Right cardiac atrium (tissue), 5 donors: Measurements from ENCODE around the gene PYCARD. TPM values are rescaled to one million over a fixed set of nuclear protein-coding genes. Genes with fewer than 3 reads are reported as not detected.

Experiments used
- ATAC-seq, 2 donors: fragments of 200-7000 bp; cut with Tn5 transposase; one replicate each; pipeline versions ENCODE4 v1.8.0 to v1.9.1; 2020; ENCODE audit warnings: moderate library complexity in 2 of 2, mild to moderate bottlenecking in 1 of 2
- DNase-seq, 3 donors: peaks; one replicate each; pipeline ENCODE4 v3.0.0-alpha.2; 2020
- H3K27ac ChIP-seq: one replicate; pipeline ENCODE4 v1.5.1; 2013; ENCODE audit warnings: mild to moderate bottlenecking, low read length, control low read depth, moderate library complexity
- H3K27me3 ChIP-seq: one replicate; pipeline ENCODE4 v1.6.1; 2013; ENCODE audit not compliant: control insufficient read depth, insufficient read depth
- H3K4me1 ChIP-seq: one replicate; pipeline ENCODE4 v1.6.1; 2013; ENCODE audit warnings: low read length; ENCODE audit not compliant: control insufficient read depth, insufficient read depth
- H3K4me3 ChIP-seq: one replicate; pipeline ENCODE4 v1.5.1; 2013; ENCODE audit warnings: low read length, control low read depth
- H3K9me3 ChIP-seq: one replicate; pipeline ENCODE4 v1.6.1; 2013; ENCODE audit warnings: low read length; ENCODE audit not compliant: control insufficient read depth
- WGBS: extraction: QIAGEN DNeasy Blood & Tissue Kit; methylation state at CpG from one replicate; pipeline ENCODE4 v1.1.7; 2013; 5-methylcytosine and 5-hydroxymethylcytosine counted together
- intact Hi-C, 4 donors: fragments of 100-400 bp; cut with DNase I; formaldehyde crosslinking; loops; one replicate each; pipeline versions ENCODE4 v1.11.0 to v1.14.0; 2022 to 2023
- polyA plus RNA-seq: library from polyadenylated mRNA; stranded (reverse); fragments of 200-250 nt; gene quantifications from one replicate; pipeline ENCODE4 v1.2.3, GENCODE V29; 2013
- total RNA-seq, 4 donors: library from RNA; stranded (reverse); fragmentation: NEBNext Ultra II Directional; extraction: Animal tissue kit (Norgen Biotek cat#: 25700); gene quantifications; one replicate each; pipeline ENCODE4 v1.2.1, GENCODE V29; 2021
- donor health status: healthy with polysubstance abuse.
- donor health status: DM: no; HTN: yes; CAD: no.
- donor health status: DM: no; HTN: no; CAD: no.
- donor health status: DM: no; HTN: yes; CAD: no; lungs with severe emphysema.
- donor health status: DM: yes; HTN: yes; CAD: no.

The PYCARD gene
- total and polyA plus RNA-seq, 5 donors: 6.6 to 13.2 (median 8.0) TPM

DNA sequence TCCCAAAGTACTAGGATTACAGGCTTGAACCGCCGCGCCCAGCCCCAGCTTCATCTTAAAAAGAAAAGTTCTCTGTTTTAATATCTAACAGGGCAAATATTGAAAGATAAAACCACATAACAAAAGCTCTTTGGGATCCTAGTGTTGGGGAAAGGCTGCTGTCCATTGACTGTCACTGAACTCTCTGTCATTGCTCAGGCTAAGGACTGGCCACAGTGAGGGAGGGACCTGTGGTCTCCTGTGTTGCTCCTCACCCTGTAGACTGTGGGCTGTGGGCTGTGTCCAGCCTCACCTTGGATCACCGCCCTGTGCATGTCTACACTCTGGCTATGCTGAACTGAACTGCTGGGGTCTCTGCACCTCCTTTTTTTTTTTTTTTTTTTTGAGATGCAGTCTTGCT, 25.6 kb upstream of the PYCARD start:
- Histone ChIP-seq H3K27ac (no peak overlapping the region), H3K27me3 (no peaks in the 10 kb centered on the region), H3K9me3 (no peaks in the 10 kb centered on the region), H3K4me3 (no peak overlapping the region), H3K4me1 (peaks cover 3% of the 10 kb centered on the region)
- ATAC-seq (no peak), DNase-seq (no peak)
- WGBS: over 99% methylated on average over 4 of the region's 4 CpGs
- intact Hi-C loops: no loop called here

DNA sequence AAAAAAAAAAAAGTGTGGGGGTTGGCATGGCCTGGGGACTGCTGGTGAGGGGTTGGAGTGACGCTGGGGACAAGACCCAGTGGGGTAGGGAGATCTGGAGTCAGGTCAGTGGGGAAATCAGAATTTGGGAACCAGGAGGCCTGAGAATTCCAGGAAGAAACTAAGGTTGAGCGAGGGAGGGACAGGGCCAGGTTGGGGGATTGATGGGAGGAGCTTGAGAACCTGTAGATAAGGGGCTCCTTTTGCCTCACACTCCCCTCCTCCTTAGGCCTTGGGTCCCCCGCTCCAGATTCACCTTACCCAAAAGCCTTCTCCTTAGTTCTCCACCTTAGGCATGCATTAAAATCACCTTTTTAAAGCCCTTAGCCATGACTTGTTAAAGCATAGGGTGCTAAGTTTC, 22.6 kb upstream of the PYCARD start:
- intact Hi-C loops: no loop called here

DNA sequence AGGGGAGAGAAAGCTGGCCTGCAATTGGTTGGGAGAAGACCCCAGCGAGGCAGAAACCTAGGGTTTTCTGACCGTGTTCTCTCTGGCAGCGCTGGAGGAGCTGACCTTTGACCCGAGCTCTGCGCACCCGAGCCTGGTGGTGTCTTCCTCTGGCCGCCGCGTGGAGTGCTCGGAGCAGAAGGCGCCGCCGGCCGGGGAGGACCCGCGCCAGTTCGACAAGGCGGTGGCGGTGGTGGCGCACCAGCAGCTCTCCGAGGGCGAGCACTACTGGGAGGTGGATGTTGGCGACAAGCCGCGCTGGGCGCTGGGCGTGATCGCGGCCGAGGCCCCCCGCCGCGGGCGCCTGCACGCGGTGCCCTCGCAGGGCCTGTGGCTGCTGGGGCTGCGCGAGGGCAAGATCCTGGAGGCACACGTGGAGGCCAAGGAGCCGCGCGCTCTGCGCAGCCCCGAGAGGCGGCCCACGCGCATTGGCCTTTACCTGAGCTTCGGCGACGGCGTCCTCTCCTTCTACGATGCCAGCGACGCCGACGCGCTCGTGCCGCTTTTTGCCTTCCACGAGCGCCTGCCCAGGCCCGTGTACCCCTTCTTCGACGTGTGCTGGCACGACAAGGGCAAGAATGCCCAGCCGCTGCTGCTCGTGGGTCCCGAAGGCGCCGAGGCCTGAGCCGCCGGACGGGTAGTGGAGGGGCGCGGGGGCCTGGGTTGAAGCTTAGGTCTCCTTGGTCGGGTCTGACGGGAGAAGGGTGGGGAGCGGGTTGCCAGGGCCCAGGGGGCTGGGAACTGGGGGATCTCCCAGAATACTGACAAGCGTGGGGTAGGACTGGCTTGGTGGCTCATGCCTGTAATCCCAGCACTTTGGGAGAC, 21.8 kb upstream of the PYCARD start:
- no peak overlapping the region for H3K27ac ChIP-seq
- intact Hi-C loops: no loop called here
- 71% methylated on average over 80 of the region's 80 CpGs for WGBS

More for the DNA sequence above, 22.6 kb upstream of the PYCARD start:
- no peak overlapping the region for H3K4me3 ChIP-seq
- H3K27ac ChIP-seq: no peak overlapping the region
- 97% methylated on average over 3 of the region's 3 CpGs for WGBS
- ATAC-seq: no peak
- no peak for DNase-seq
- no peaks in the 10 kb centered on the region for H3K9me3 ChIP-seq
- H3K4me1 ChIP-seq: peaks cover 3% of the 10 kb centered on the region
- H3K27me3 ChIP-seq: no peaks in the 10 kb centered on the region

DNA sequence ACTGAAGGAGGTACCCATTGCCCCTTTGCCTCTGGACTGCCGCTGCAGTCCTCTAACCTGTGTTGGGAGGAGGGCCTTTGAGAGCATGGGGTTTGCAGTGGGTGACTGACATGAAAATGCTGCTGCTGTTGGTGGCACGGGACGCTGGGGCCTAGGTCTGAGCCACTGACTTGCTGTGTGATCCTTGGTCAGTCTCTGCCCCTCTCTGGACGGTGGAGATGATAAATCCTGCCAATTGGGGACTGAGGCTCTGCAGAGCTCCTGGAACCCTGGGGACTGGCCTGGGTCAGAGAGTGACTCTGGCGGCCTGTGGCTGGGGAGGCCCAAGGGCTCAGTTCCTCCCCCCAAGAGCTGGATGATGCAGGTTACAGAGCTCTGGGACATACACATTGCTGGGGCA, 20.5 kb upstream of the PYCARD start:
- no peak overlapping the region for H3K27ac ChIP-seq
- no peak overlapping the region for H3K4me3 ChIP-seq
- H3K4me1 ChIP-seq: no peaks in the 10 kb centered on the region
- 90% methylated on average over 5 of the region's 5 CpGs for WGBS
- no peaks in the 10 kb centered on the region for H3K9me3 ChIP-seq
- intact Hi-C loops: no loop called here
- DNase-seq (no peak), ATAC-seq (no peak)
- no peaks in the 10 kb centered on the region for H3K27me3 ChIP-seq

More for the DNA sequence above, 21.8 kb upstream of the PYCARD start:
- no peak for DNase-seq
- H3K27me3 ChIP-seq: no peaks in the 10 kb centered on the region
- no peak for ATAC-seq
- peaks cover 3% of the 10 kb centered on the region for H3K4me1 ChIP-seq
- no peak overlapping the region for H3K4me3 ChIP-seq
- H3K9me3 ChIP-seq: no peaks in the 10 kb centered on the region

DNA sequence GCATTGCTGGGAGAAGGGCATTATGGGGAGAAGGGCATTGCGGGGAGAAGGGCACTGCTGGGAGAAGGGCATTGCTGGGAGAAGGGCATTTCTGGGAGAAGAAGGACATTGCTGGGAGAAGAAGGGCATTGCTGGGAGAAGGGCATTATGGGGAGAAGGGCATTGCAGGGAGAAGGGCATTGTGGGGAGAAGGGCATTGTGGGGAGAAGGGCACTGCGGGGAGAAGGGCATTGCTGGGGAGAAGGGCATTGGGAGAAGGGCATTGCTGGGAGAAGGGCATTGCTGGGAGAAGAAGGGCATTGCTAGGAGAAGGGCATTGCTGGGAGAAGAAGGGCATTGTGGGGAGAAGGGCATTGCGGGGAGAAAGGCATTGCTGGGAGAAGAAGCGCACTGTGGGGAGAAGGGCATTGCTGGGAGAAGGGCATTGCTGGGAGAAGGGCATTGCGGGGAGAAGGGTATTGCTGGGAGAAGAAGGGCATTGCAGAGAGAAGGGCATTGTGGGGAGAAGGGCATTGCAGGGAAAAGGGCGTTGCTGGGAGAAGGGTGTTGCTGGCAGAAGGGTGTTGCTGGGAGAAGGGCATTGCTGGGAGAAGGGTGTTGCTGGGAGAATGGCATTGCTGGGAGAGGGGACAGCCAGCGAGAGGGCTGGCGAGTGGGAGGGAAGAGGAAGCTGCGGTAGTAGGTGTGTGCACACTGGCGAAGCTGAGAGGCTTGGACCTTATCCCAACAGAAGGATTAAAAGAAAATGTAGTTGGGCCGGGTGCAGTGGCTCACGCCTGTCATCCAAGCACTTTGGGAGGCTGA, 19.0 kb upstream of the PYCARD start:
- Histone ChIP-seq H3K27me3 (no peaks in the 10 kb centered on the region), H3K4me1 (peaks cover 5% of the 10 kb centered on the region), H3K9me3 (no peaks in the 10 kb centered on the region), H3K27ac (no peak overlapping the region), H3K4me3 (no peak overlapping the region)
- intact Hi-C loops: no loop called here
- 71% methylated on average over 12 of the region's 12 CpGs for WGBS
- DNase-seq (no peak), ATAC-seq (no peak)

DNA sequence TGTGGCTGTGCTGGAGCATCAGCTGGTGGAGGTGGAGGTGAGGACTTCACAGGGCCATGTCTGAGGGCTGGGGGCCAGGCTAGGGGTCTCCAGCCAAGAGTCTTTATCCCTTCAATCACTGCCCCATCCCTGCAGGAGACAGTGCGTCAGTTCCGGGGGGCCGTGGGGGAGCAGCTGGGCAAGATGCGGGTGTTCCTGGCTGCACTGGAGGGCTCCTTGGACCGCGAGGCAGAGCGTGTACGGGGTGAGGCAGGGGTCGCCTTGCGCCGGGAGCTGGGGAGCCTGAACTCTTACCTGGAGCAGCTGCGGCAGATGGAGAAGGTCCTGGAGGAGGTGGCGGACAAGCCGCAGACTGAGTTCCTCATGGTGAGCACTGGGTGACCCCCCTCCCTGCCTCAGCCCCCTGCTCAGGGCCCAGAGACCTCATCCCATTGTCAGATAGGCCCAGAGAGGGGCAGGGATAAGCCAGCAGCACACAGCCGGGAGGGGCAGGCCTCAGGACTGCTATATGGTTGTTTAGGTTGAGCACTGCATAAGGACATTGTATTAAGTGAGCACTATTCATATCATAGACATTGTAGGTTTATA, 16.7 kb upstream of the PYCARD start:
- 89% methylated on average over 15 of the region's 15 CpGs for WGBS
- H3K27me3 ChIP-seq: no peaks in the 10 kb centered on the region
- H3K4me3 ChIP-seq: no peak overlapping the region
- no peaks in the 10 kb centered on the region for H3K9me3 ChIP-seq
- ATAC-seq (no peak), DNase-seq (no peak)
- H3K27ac ChIP-seq: no peak overlapping the region
- intact Hi-C loops: no loop called here
- H3K4me1 ChIP-seq: peaks cover 5% of the 10 kb centered on the region

DNA sequence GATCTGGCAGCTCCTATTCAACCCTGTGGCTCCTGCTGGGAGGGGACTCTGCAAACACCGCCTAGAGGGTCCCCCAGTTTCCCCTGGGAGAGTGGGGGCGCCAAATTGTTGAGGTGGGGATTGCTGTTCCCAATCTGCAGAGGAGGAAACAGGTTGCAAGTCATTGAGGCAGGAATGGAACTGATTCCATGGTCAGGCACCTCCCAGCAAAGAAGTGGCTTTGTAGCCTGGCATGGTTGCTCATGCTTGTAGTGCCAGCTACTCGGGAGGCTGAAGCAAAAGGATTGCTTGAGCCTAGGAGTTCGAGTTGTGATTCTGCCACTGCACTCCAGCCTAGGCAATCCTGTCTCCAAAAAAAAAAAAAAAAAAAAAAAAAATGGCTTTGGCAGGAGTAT, 14.6 kb upstream of the PYCARD start:
- Histone ChIP-seq H3K27me3 (no peaks in the 10 kb centered on the region), H3K9me3 (no peaks in the 10 kb centered on the region), H3K4me1 (peaks cover 5% of the 10 kb centered on the region), H3K4me3 (no peak overlapping the region), H3K27ac (no peak overlapping the region)
- ATAC-seq: no peak
- WGBS: 30% methylated on average over 4 of the region's 4 CpGs
- intact Hi-C loops: no loop called here
- DNase-seq: no peak

DNA sequence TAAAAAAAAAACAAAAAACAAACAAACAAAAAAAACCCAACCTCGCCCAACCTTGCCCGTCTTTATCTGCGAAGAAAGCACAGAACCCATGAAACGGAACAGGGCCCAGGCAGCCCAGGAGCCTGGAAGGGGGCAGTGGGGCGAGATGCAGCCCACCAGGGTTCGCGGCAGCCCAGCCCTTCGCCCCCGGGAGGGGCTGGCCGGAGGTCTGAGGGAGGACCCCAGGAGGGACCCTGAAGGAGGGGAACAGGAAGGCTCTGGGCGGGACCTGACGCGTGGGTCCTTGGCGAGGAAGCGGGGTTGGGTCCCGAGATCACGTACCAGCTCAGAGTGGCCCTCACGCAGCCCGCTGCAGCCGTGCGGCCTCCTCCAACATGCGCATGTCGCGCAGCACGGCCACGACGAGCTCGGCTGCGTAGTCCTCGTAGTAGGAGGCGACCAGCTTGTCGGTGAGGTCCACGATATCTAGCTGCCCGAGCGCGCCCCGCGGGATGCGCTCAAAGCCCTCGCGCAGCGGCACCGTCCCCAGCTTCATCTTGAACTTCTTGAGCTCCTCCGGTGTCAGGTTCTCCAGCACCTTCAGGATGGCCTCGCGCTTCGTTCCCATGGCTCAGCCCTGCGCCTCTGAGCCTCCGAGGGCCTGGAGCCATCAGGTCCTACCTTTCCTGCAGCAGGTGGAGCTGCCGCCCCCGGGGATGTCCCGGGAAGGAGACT, 14.0 kb upstream of the PYCARD start, which contains the start of gene PYDC1:
PYDC1 (minus strand) TSS at position 714 of the 714 bp plus-strand sequence; CDS start at position 607, 107 bp downstream.
- ATAC-seq (peak in 1 of 2 donors; percentile 12), DNase-seq (peak in 1 of 3 donors; percentile 66)
- Histone ChIP-seq H3K4me3 (no peak within 1 kb of the TSS), H3K9me3 (no peaks in the 10 kb centered on the region), H3K27me3 (no peaks in the 10 kb centered on the region), H3K27ac (no peak within 1 kb of the TSS), H3K4me1 (peaks cover 5% of the 10 kb centered on the region)
- 4% methylated on average over 52 of the region's 52 CpGs for WGBS
- intact Hi-C loops: no loop called here

DNA sequence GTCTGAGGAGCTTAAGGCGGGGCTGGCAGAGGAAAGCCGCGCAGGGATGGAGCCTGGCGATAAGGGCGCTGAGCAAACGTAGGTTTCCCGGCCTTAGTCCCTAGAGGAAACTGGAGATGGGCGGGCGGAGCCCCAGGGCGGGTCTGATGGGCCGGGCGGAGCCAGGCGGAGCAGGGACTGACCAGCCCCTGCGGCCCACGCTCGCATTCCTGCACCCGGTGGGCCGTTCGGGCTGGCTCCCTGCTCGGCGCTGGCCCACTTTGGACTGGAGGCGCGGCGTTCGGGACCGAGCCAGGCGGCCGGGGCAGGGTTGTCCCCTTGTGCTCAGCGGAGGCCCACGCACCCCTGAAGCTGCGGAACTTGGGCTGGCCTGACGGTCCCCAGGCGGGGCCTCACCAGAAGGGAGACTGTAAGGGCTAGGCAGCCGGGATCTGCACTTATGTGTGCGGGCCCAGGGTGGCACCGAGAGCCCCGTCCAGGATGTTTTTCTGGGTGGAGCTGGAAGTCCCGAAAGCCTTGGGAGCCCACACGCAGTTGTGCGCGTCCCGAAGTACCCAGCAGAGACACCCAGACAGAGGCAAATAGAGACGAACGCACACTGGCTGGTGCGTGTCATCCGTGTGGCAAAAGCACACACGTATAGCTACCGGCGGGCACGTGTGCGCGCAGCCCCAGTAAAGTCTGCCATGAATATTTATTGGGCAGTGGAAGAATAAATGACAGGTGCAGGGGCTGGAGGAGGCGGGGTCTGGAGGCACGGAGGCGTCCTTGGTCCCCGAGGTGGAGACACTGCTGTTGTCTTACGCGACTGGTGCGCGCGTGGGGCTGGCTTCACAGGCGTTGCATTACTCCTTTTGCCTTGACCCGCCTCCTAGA, 13.0 kb upstream of the PYCARD start:
- peaks cover 5% of the 10 kb centered on the region for H3K4me1 ChIP-seq
- H3K27me3 ChIP-seq: no peaks in the 10 kb centered on the region
- H3K27ac ChIP-seq: no peak overlapping the region
- intact Hi-C loops: no loop called here
- no peaks in the 10 kb centered on the region for H3K9me3 ChIP-seq
- ATAC-seq: peak; percentile 90 to 92
- WGBS: under 1% methylated on average over 63 of the region's 63 CpGs
- DNase-seq: peak; percentile 65 to 81 (median 81)
- H3K4me3 ChIP-seq: peak overlapping the region; percentile 14
